AG10803 (cell line): ENCODE data around the gene VWA8.
"Not testable (repeated sequence)": the region's sequence is repeated elsewhere in the genome, so short reads cannot be mapped to it uniquely, and the experiment has no call there.

Experiments used
- DNase-seq: peaks from one replicate; pipeline ENCODE4 v3.0.0; 2010; ENCODE audit warnings: low read depth
- H3K4me3 ChIP-seq: 2 replicates; pipeline ENCODE4 v1.5.1; 2011; ENCODE audit warnings: mild to moderate bottlenecking, low read length, control low read depth
- TF ChIP-seq, protein P1 (sequence below): conservative IDR thresholded peaks from 2 replicates; pipeline ENCODE4 v1.5.1; 2011; ENCODE audit warnings: mild to moderate bottlenecking, low read length, control low read depth, inconsistent platforms

Gene VWA8

DNA sequence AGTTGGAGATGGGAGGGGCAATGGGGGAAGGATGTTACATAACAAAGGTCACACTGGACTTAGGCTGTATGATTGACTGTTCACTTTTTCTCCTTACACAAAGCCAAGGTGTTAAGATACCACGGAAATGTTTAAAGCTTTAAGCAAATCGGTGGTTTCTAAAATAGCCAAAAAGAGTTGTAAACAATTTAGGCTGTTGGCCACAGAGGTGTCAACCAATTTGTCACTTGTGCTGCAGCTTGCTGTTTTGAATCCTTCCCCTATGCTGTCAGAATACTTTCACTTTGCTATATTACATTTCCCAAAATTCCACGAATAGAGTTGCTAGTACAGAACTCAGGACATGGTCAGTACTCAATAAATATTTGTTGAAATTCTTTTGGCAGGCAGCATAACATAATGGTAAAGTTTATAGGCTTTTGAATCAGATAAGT, 149.3 kb downstream of the VWA8 start:
- TF ChIP-seq, protein P1, sequence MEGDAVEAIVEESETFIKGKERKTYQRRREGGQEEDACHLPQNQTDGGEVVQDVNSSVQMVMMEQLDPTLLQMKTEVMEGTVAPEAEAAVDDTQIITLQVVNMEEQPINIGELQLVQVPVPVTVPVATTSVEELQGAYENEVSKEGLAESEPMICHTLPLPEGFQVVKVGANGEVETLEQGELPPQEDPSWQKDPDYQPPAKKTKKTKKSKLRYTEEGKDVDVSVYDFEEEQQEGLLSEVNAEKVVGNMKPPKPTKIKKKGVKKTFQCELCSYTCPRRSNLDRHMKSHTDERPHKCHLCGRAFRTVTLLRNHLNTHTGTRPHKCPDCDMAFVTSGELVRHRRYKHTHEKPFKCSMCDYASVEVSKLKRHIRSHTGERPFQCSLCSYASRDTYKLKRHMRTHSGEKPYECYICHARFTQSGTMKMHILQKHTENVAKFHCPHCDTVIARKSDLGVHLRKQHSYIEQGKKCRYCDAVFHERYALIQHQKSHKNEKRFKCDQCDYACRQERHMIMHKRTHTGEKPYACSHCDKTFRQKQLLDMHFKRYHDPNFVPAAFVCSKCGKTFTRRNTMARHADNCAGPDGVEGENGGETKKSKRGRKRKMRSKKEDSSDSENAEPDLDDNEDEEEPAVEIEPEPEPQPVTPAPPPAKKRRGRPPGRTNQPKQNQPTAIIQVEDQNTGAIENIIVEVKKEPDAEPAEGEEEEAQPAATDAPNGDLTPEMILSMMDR, result no peak
- DNase-seq, result no peak
- H3K4me3 ChIP-seq, result no peak overlapping the region

GRCh38 chr13:41809962-41810361, 150.9 kb downstream of the VWA8 start:
- DNase-seq, result no peak
- no peak overlapping the region for H3K4me3 ChIP-seq
- TF ChIP-seq, protein P1, result no peak

- not testable (repeated sequence) for DNase-seq, H3K4me3 ChIP-seq
Observed at GRCh38 chr13:41803445-41803735, 157.5 kb downstream of the VWA8 start.

DNA sequence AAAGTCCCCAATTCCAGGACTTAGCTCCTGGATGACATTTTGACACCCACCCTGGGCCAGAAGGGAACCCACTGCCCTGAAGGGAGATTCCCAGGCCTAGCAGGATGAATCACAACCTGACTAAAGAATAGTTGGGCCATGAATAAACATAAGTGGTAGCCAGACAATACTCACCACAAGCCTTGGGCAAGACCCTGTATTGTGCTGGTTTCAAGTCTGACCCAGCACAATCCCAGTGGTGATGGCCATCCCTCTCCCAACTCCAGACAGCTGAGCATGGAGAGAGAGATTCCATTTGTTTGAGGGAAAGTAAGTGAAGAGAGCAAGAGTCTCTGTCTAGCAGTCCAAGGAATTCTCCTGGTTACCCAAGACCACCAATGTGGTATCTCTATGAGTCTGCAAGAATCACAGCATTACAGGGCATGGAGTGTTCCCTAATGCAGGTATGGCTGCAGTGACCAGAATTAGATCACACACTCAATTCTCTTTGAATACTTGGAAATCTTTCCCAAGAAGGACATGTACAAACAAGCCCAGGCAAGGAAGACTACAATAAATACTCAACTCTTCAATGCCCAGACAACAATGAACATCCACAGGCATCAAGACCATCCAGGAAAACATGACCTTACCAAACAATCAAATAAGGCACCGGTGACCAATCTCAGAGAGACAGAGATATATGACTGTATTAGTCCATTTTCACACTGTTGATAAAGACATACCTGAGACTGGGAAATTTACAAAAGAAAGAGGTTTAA, 158.0 kb downstream of the VWA8 start:
- TF ChIP-seq, protein P1, result no peak
- peak; percentile 74 for DNase-seq
- no peak overlapping the region for H3K4me3 ChIP-seq

DNA sequence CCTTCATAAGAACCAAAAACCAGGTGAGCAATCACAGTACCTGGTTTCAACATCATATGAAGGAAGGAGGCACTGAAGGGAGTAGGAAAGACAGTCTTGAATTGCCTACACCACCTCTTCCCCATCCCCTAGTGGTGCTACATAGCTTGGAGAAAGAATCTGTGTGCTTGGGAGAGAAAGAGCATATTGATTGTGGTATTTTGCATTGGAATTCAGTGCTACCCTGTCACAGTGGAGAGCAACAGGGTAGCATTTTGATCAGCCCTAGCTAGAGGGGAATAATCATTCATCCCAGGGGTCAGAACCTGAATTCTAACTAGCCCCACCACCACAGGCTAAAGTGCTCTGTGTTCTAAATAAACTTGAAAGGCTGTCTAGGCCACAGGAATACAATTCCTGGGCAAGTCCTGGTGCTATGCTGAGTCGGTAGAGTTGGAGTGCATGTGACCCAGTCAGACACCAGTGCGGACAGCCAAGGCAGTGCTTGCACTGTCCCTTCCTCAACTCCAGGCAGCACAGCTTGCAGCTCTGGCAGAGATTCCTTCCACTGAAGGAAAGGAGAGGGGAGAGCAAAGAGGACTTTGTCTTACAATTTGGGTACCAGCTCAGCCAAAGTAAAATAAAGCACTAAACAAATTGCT, 158.7 kb downstream of the VWA8 start:
- H3K4me3 ChIP-seq, result no peak overlapping the region
- TF ChIP-seq, protein P1, result no peak
- no peak for DNase-seq

- peak; percentile 41 for DNase-seq
- no peak overlapping the region for H3K4me3 ChIP-seq
- TF ChIP-seq, protein P1, result no peak
Observed at GRCh38 chr13:41791056-41791455, 169.9 kb downstream of the VWA8 start.

DNA sequence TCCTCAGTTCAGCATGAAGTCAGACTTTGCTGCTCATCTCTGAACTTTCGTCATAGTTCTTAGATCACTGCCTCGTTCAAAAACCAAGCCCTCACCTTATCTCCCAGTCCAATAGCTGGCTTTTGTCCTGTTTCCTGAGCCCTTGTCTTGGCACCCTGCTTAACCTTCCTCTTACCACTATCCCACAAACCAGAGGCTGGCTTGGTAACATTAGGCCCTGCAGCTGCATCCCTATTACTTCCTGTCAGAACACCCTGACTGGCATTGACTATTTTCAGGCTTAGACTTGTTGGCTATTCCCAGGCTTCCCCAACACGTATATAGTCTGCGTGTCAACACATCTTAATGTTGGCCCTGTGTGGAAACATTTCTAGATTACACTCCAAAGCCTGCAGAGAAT, 172.4 kb downstream of the VWA8 start:
- no peak for DNase-seq
- TF ChIP-seq, protein P1, result no peak
- no peak overlapping the region for H3K4me3 ChIP-seq
